K562 (cell line): Measurements from ENCODE around the gene WWOX. TPM values are rescaled to one million over a fixed set of nuclear protein-coding genes. Genes with fewer than 3 reads are reported as not detected.

Experiments used
- ATAC-seq: fragments of 200-7000 bp; cut with Tn5 transposase; 3 replicates; pipeline ENCODE4 v1.9.1; 2020; ENCODE audit warnings: moderate library complexity
- BruUV-seq: library from RNA; stranded (reverse); fragments of 400-500 nt; replicated peaks from 2 replicates; lab custom pipeline; 2021; lab: Mats Ljungman, UMichigan
- CTCF ChIA-PET: fragments of 300-600 bp; formaldehyde crosslinking; extraction: SDS; loops from one replicate; lab custom pipeline; 2021; ENCODE audit warnings: low intra/inter-chr PET ratio; lab: Yijun Ruan, JAX
- POLR2A ChIA-PET: fragments of 300-600, 350-650 bp; sonication (Branson Sonifier 250); formaldehyde crosslinking; extraction: SDS; loops from one replicate; lab custom pipeline; 2021; ENCODE audit warnings: antibody characterized with exemption, inconsistent platforms; lab: Yijun Ruan, JAX
- DNase-seq, 4 experiments: peaks; one replicate each; pipeline versions ENCODE4 v3.0.0 to v3.0.0-alpha.2; 2011 to 2018; ENCODE audit warnings: low spot score in 3 of 4, mixed read lengths in 3 of 4; ENCODE audit errors: extremely low read depth in 1 of 4
- FAIRE-seq: peaks from 2 replicates; lab custom pipeline; 2011; peaks lifted over from hg19 to GRCh38; lab: Jason Lieb, UNC
- H2AFZ ChIP-seq: 2 replicates; pipeline ENCODE4 v1.6.0; 2011; ENCODE audit warnings: low read depth, low read length, control low read depth, inconsistent platforms
- H3K27ac ChIP-seq: fragments of 200-600 bp; 3 replicates; pipeline ENCODE4 v1.8.0; 2011; ENCODE audit warnings: low read depth, mild to moderate bottlenecking, control low read depth, inconsistent platforms, low read length, moderate library complexity, mixed read lengths; ENCODE audit errors: extremely low read depth
- H3K27me3 ChIP-seq, 2 experiments: fragments of 300-600 bp in 1 of 2; 2 replicates in 1 of 2; 3 replicates in 1 of 2; pipeline versions ENCODE4 v1.6.0 to v1.8.0; 2011; ENCODE audit warnings: inconsistent platforms in 2 of 2, low read length in 2 of 2, mild to moderate bottlenecking in 1 of 2, mixed read lengths in 1 of 2, moderate library complexity in 1 of 2; ENCODE audit not compliant: control insufficient read depth in 2 of 2, insufficient read depth in 2 of 2
- H3K36me3 ChIP-seq: fragments of 300-600 bp; 3 replicates; pipeline ENCODE4 v1.8.0; 2011; ENCODE audit warnings: mild to moderate bottlenecking, low read length, inconsistent platforms; ENCODE audit not compliant: control insufficient read depth, insufficient read depth
- H3K4me1 ChIP-seq, 2 experiments: fragments of 200-600 bp in 1 of 2; replicated peaks in 1 of 2; 2 replicates in 1 of 2; 3 replicates in 1 of 2; pipeline versions ENCODE4 v1.5.1 to v1.8.0; 2011; ENCODE audit warnings: inconsistent platforms in 2 of 2, low read length in 2 of 2, mild to moderate bottlenecking in 1 of 2, mixed read lengths in 1 of 2, moderate library complexity in 1 of 2; ENCODE audit not compliant: control insufficient read depth in 2 of 2, insufficient read depth in 2 of 2
- H3K4me2 ChIP-seq: 2 replicates; pipeline ENCODE4 v1.6.1; 2011; ENCODE audit warnings: low read length, control low read depth, inconsistent platforms, mixed read lengths; ENCODE audit not compliant: insufficient read depth
- H3K4me3 ChIP-seq: fragments of 200-600 bp; sonication (generic), shearing (Covaris generic); 2 replicates; pipeline ENCODE4 v1.5.1; 2016; ENCODE audit warnings: control low read depth, inconsistent platforms
- H3K79me2 ChIP-seq: fragments of 200-600 bp; 3 replicates; pipeline ENCODE4 v1.8.0; 2011; ENCODE audit warnings: low read length, inconsistent platforms; ENCODE audit not compliant: control insufficient read depth, insufficient read depth
- H3K9ac ChIP-seq, 2 experiments: 2 replicates each; pipeline versions ENCODE4 v1.6.0 to v1.6.1; 2011; ENCODE audit warnings: low read depth in 2 of 2, low read length in 2 of 2, control low read depth in 1 of 2, inconsistent platforms in 1 of 2, mild to moderate bottlenecking in 1 of 2, mixed read lengths in 1 of 2; ENCODE audit not compliant: insufficient read depth in 1 of 2
- H3K9me1 ChIP-seq: one replicate; pipeline ENCODE4 v1.6.0; 2011; ENCODE audit warnings: inconsistent platforms, mild to moderate bottlenecking, low read length, moderate library complexity; ENCODE audit not compliant: control insufficient read depth, insufficient read depth
- H3K9me3 ChIP-seq: replicated peaks from 2 replicates; pipeline ENCODE4 v1.5.1; 2011; ENCODE audit warnings: low read depth, low read length, inconsistent platforms; ENCODE audit not compliant: control insufficient read depth, insufficient read depth
- H4K20me1 ChIP-seq: replicated peaks from 2 replicates; pipeline ENCODE4 v1.6.1; 2011; ENCODE audit warnings: low read length, inconsistent platforms, mixed read lengths; ENCODE audit not compliant: control insufficient read depth, insufficient read depth
- CBX1 ChIP-seq: sonication (generic); IDR thresholded peaks from 2 replicates; pipeline ENCODE4 v1.6.1; 2016; ENCODE audit warnings: antibody characterized with exemption, low read depth, mild to moderate bottlenecking
- CXXC5 ChIP-seq: fragments of 250-450 bp; sonication (Bioruptor Pico); IDR thresholded peaks from 2 replicates; pipeline ENCODE4 v1.8.0; 2022; ENCODE audit warnings: inconsistent platforms, mild to moderate bottlenecking, moderate library complexity
- FUS ChIP-seq: fragments of 200-400 bp; formaldehyde crosslinking; optimal IDR thresholded peaks from 2 replicates; pipeline ENCODE3; 2017; ENCODE audit warnings: low read depth, low read length
- GTF2F1 ChIP-seq: IDR thresholded peaks from 2 replicates; pipeline ENCODE4 v1.6.1; 2011; ENCODE audit warnings: low read depth, low read length, improper control_type of control experiment
- HDAC6 ChIP-seq: IDR thresholded peaks from 2 replicates; pipeline ENCODE4 v1.6.1; 2012; ENCODE audit warnings: low read depth, mild to moderate bottlenecking, control low read depth, inconsistent platforms, low read length, moderate library complexity
- MAFK ChIP-seq: IDR thresholded peaks from 2 replicates; pipeline ENCODE4 v1.6.1; 2011; ENCODE audit warnings: low read length, improper control_type of control experiment
- MECOM ChIP-seq: fragments of 250-450 bp; sonication (Bioruptor Pico); IDR thresholded peaks from 2 replicates; pipeline ENCODE4 v1.8.0; 2022; ENCODE audit warnings: inconsistent platforms
- MTF1 ChIP-seq: fragments of 250-450 bp; sonication (Bioruptor Pico); IDR thresholded peaks from 2 replicates; pipeline ENCODE4 v1.9.0; 2021; ENCODE audit warnings: moderate library complexity, mild to moderate bottlenecking, inconsistent platforms, borderline replicate concordance
- NFIC ChIP-seq: fragments of 450-650 bp; IDR thresholded peaks from 2 replicates; pipeline ENCODE4 v1.6.1; 2017; ENCODE audit warnings: mild to moderate bottlenecking, inconsistent platforms
- POLR3G ChIP-seq: IDR thresholded peaks from 2 replicates; pipeline ENCODE4 v1.6.1; 2011; ENCODE audit not compliant: insufficient read length, insufficient replicate concordance; ENCODE audit errors: extremely low read depth
- RBBP5 ChIP-seq: fragments of 200-600 bp; sonication (generic); IDR thresholded peaks from 2 replicates; pipeline ENCODE4 v1.6.1; 2012; ENCODE audit warnings: borderline replicate concordance, mild to moderate bottlenecking, low read length, control low read depth, inconsistent platforms; ENCODE audit not compliant: insufficient read depth, poor library complexity, severe bottlenecking
- RFX7 ChIP-seq: fragments of 250-450 bp; sonication (Bioruptor Pico); IDR thresholded peaks from 2 replicates; pipeline ENCODE4 v1.5.1; 2021; ENCODE audit warnings: mild to moderate bottlenecking
- SAFB2 ChIP-seq: fragments of 200-400 bp; formaldehyde crosslinking; IDR thresholded peaks from 2 replicates; pipeline ENCODE4 v1.6.1; 2018; ENCODE audit warnings: borderline replicate concordance, low read length, low read depth, moderate library complexity; ENCODE audit not compliant: severe bottlenecking
- ZNF124 ChIP-seq: sonication (generic); formaldehyde crosslinking; IDR thresholded peaks from 2 replicates; pipeline ENCODE4 v1.8.1; 2022; ENCODE audit warnings: missing genetic modification reagents
- ZNF197 ChIP-seq: fragments of 200-800 bp; sonication (Bioruptor generic); IDR thresholded peaks from 2 replicates; pipeline ENCODE4 v1.6.1; 2016; ENCODE audit warnings: low read depth, missing genetic modification characterization, missing compliant biosample characterization
- ZNF57 ChIP-seq: fragments of 450-650 bp; formaldehyde crosslinking; IDR thresholded peaks from 2 replicates; pipeline ENCODE4 v1.4.0; 2020; ENCODE audit warnings: mild to moderate bottlenecking, moderate library complexity
- WGBS: fragments of 100-300 bp; shearing (Covaris generic); methylation state at CpG from one replicate; pipeline ENCODE4 v1.1.6; 2016; ENCODE audit warnings: low coverage, mixed read lengths; ENCODE audit not compliant: insufficient coverage; ENCODE audit errors: missing lambda C conversion rate; 5-methylcytosine and 5-hydroxymethylcytosine counted together
- in situ Hi-C: fragments of 300-500 bp; cut with MboI; formaldehyde crosslinking; loops from 4 replicates; pipeline ENCODE4 v1.15.0; 2018; ENCODE audit warnings: inconsistent platforms, mixed read lengths
- intact Hi-C: fragments of 100-400 bp; cut with micrococcal nuclease; formaldehyde crosslinking; loops from 2 replicates; pipeline ENCODE4 v1.14.2; 2022
- polyA plus RNA-seq, 8 experiments: library from polyadenylated mRNA; depleted of rRNA in 4 of 8; stranded (reverse) in 5 of 8; unstranded in 3 of 8; fragments of >200 nt; fragmentation: Nextera tagmentation in 2 of 8; fragmentation: Illumina TruSeq in 1 of 8; extraction: Ambion mirVana in 2 of 8; extraction: Trizol in 1 of 8; gene quantifications; 2 replicates each; pipeline versions ENCODE4 v1.2.1 to v1.2.3, GENCODE V29; 2011 to 2014; ENCODE audit warnings: inconsistent platforms in 1 of 8, missing spikeins in 1 of 8
- total RNA-seq, 7 experiments: library from RNA; depleted of rRNA in 6 of 7; stranded (reverse); fragments of >200 nt in 6 of 7; fragmentation: Illumina TruSeq in 2 of 7; extraction: Trizol in 2 of 7; gene quantifications; 2 replicates each; pipeline versions ENCODE4 v1.2.1 to v1.2.3, GENCODE V29; 2011 to 2021; ENCODE audit warnings: low replicate concordance in 1 of 7
- TF ChIP-seq, protein P1 (sequence below): fragments of 450-650 bp; IDR thresholded peaks from 2 replicates; pipeline ENCODE4 v1.6.1; 2014; ENCODE audit warnings: low read depth, mild to moderate bottlenecking, moderate library complexity, borderline replicate concordance
- TF ChIP-seq, protein P2 (sequence below), 3 experiments: fragments of 200-800 bp in 1 of 3; sonication (Bioruptor generic) in 1 of 3; sonication (generic) in 1 of 3; formaldehyde crosslinking in 1 of 3; IDR thresholded peaks; 2 replicates each; pipeline versions ENCODE4 v1.6.1 to v1.8.0; 2016 to 2022; ENCODE audit warnings: mild to moderate bottlenecking in 2 of 3, missing compliant biosample characterization in 2 of 3, missing genetic modification characterization in 2 of 3, missing genetic modification reagents in 1 of 3
- TF ChIP-seq, protein P3 (sequence below): sonication (generic); formaldehyde crosslinking; IDR thresholded peaks from 2 replicates; pipeline ENCODE4 v1.8.0; 2022; ENCODE audit warnings: missing genetic modification reagents, mild to moderate bottlenecking, moderate library complexity, borderline replicate concordance

Gene WWOX
- total and polyA plus RNA-seq, 9 of the 15 experiments (the other 6 are each of a cell fraction or from before 2014, with no cell fraction given) = 1.6 to 22.7 (median 8.1) TPM

DNA sequence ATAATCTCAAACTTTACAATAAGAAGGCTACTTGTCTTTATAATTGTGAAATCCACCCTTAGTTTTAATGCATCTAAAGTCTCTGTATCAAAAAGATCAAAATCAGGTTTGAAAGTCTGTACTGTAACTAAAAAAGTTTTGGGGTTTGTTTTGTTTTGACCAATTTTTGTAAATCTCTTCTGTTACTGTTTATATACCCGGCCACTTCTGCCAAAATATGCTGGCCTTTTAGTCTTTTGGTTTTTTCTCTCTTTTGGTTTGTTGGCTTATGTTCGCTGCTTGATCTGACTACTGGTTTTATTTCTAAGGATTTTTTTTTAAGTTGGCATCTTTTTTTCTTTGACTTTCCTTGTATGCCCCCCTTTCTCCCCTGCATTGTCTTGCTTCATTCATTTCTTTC is 845.9 kb downstream of the WWOX start:
- no TSS peak for BruUV-seq
- TF ChIP-seq, protein P1, sequence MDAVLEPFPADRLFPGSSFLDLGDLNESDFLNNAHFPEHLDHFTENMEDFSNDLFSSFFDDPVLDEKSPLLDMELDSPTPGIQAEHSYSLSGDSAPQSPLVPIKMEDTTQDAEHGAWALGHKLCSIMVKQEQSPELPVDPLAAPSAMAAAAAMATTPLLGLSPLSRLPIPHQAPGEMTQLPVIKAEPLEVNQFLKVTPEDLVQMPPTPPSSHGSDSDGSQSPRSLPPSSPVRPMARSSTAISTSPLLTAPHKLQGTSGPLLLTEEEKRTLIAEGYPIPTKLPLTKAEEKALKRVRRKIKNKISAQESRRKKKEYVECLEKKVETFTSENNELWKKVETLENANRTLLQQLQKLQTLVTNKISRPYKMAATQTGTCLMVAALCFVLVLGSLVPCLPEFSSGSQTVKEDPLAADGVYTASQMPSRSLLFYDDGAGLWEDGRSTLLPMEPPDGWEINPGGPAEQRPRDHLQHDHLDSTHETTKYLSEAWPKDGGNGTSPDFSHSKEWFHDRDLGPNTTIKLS = no peak
- TF ChIP-seq RBBP5 = no peak
- no peak for TF ChIP-seq NFIC
- TF ChIP-seq RFX7 (CRISPR knock-in tag) = no peak
- no peak for TF ChIP-seq GTF2F1
- no peak for TF ChIP-seq ZNF124 (CRISPR knock-in tag)
- no peak for TF ChIP-seq CXXC5
- no peak for TF ChIP-seq MTF1 (CRISPR knock-in tag)
- TF ChIP-seq ZNF57 (CRISPR knock-in tag) = no peak
- TF ChIP-seq, protein P2, sequence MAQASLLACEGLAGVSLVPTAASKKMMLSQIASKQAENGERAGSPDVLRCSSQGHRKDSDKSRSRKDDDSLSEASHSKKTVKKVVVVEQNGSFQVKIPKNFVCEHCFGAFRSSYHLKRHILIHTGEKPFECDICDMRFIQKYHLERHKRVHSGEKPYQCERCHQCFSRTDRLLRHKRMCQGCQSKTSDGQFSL (CRISPR knock-in tag; IDR thresholded peaks at IDR 0.05) = no peak
- TF ChIP-seq, protein P2 (tag; IDR thresholded peaks at IDR 0.05) = no peak
- TF ChIP-seq MAFK = no peak
- no peak for TF ChIP-seq HDAC6
- no peak for TF ChIP-seq ZNF197
- no peak for TF ChIP-seq CBX1
- TF ChIP-seq, protein P3, sequence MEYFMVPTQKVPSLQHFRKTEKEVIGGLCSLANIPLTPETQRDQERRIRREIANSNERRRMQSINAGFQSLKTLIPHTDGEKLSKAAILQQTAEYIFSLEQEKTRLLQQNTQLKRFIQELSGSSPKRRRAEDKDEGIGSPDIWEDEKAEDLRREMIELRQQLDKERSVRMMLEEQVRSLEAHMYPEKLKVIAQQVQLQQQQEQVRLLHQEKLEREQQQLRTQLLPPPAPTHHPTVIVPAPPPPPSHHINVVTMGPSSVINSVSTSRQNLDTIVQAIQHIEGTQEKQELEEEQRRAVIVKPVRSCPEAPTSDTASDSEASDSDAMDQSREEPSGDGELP (CRISPR knock-in tag) = no peak
- no peak for TF ChIP-seq SAFB2
- no peak for TF ChIP-seq FUS
- no peak for TF ChIP-seq POLR3G
- TF ChIP-seq MECOM (CRISPR knock-in tag) = no peak
- 0% methylated on average over 2 of the region's 2 CpGs for WGBS

More for the DNA sequence above, 845.9 kb downstream of the WWOX start:
- no peaks in the 10 kb centered on the region for H3K9me1 ChIP-seq
- H3K79me2 ChIP-seq = no peaks in the 10 kb centered on the region
- in situ Hi-C loops (no loop called here), intact Hi-C loops (no loop called here)
- no peak overlapping the region for H3K9ac ChIP-seq
- H2AFZ ChIP-seq = no peak overlapping the region
- no peaks in the 10 kb centered on the region for H3K4me1 ChIP-seq
- ChIA-PET CTCF (no interaction called here), POLR2A (interaction anchor here (1.6 kb wide), 1 partner anchor 25 kb away, joined by 4 read pairs; no protein-coding TSS in a partner anchor)
- no peak for FAIRE-seq
- H3K36me3 ChIP-seq = no peaks in the 10 kb centered on the region
- no peaks in the 10 kb centered on the region for H3K9me3 ChIP-seq
- no peak overlapping the region for H3K27ac ChIP-seq
- no peaks in the 10 kb centered on the region for H4K20me1 ChIP-seq
- no peak for DNase-seq
- H3K4me2 ChIP-seq = no peak overlapping the region
- H3K27me3 ChIP-seq = peaks cover 17 to 52% of the 10 kb centered on the region in 2 experiments
- ATAC-seq = no peak
- H3K4me3 ChIP-seq = no peak overlapping the region
